IMR-90 (cell line): Measurements from ENCODE around the gene PLEKHB2.
A peak's percentile ranks its signal among the peaks of the same experiment; 100 is the strongest.

Source experiments
- CTCF ChIP-seq: conservative IDR thresholded peaks from 2 replicates; pipeline ENCODE4 v1.5.1; 2012; ENCODE audit warnings: mild to moderate bottlenecking, low read depth, low read length, improper control_type of control experiment
- POLR2A ChIP-seq: IDR thresholded peaks from 2 replicates; pipeline ENCODE4 v1.6.1; 2012; ENCODE audit warnings: mild to moderate bottlenecking, low read depth, low read length
- RAD21 ChIP-seq: IDR thresholded peaks from 2 replicates; pipeline ENCODE4 v1.6.1; 2012; ENCODE audit warnings: low read length, improper control_type of control experiment
- RFX5 ChIP-seq: IDR thresholded peaks from 2 replicates; pipeline ENCODE4 v1.8.0; 2012; ENCODE audit warnings: low read depth, mild to moderate bottlenecking, low read length, moderate library complexity
- USF2 ChIP-seq: fragments of 150-350 bp; IDR thresholded peaks from 2 replicates; pipeline ENCODE4 v1.6.1; 2017; ENCODE audit warnings: mild to moderate bottlenecking, antibody characterized with exemption, low read length, low read depth

DNA sequence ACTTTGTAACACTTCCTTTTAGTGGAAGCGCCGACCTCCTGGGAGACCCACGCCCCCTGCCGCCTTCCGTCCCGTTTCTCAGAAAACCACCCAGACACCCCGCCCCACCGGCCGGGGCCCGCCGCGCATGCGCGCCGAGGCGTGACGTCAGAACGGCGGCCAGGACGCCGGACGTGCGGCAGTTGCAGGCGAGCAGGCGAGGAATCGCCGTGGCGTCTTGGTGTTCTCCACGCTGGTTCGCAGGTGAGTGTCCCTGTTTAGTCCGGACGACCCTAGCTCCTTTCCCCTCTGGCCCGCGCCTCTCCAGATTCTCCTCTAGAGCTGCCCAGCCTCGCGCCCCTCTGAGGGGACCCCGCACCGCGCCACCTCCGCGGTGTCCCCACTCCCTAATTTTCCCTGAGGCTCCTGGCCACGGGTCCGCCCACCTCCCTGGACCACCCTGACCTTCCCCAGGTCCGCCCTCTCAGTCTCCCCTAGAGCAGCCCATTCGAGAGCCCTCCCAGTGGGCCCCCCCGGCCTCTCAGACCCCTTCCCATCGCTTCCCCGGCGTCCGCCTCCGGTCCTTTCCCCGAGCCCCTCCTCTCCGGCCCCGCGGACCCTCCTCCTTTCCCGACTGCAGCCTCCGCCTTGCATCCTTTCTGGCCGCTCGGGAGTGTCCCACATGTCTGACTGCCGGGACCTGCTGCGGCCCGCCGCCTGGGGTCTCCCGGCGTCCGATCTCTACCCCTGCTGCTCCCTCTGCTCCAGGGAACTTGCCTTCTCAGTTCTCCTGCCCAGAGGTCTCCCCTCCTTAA lies at the start of gene PLEKHB2:
- TF ChIP-seq USF2: no peak
- no peak for TF ChIP-seq RAD21
- TF ChIP-seq CTCF: peak; percentile 29; the same call in 1 of the 2 replicates
- no peak for TF ChIP-seq RFX5
- peak; percentile 95 for TF ChIP-seq POLR2A
